ENCODE results near the gene PTBP3.

Gene PTBP3

DNA sequence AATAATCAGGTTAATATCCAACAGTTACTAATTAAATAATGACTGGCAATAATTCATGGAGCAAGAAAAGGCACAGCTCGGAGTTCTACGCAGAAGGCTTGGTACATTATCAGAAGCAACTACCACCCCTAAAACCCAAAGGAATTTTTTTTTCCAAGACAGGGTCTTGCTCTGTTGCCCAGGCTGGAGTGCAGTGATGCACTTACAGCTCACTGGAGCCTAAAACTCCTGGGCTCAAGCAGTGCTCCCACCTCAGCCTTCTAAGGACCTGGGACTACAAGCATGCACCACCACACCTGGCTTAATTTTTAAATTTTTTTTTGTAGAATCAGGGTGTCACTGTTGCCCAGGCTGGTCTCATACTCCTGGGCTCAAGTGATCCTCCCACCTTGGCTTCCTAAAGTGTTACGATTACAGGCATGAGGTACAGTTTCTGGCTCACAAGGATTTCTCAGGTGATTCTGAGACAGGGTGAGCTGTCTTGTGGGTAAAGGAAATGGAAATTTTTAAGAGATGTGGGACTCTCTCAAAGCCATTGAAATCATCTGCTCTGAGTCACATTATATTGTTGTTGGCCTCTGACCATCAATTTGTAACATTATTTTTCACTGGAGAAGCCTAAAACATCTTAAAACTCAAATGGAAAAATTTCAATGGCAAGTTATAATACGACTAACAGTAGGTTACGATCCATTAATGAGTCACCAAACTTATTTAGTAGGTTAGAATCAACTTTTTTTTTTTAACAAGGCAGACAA is 26.8 kb upstream of the PTBP3 start:
- no peak for DNase-seq (ENCODE audit: low read depth)

DNA sequence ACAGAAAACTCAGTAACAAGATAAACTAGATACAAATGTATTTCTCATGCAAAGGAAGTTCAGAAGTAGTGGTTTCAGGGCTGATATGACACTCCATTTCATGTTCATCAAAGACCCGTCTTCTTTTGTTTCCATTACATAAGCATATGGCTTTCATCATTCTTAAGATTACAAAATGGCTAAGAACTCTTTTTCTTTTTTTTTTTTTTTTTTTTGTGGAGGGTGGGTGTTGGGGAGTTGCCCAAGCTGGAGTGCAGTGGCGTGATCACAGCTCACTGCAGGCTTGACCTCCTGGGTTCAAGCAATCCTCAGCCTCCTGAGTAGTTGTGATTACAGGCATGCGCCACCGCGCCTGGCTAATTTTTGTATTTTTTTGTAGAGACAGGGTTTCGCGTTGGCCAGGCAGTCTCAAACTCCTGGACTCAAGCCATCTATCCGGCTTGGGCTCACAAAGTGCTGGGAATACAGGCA is 22.0 kb upstream of the PTBP3 start:
- no peak for DNase-seq (ENCODE audit: low read depth)

GRCh38 chr9:112354081-112354743 is 20.8 kb upstream of the PTBP3 start:
- no peak for DNase-seq (ENCODE audit: low read depth)

GRCh38 chr9:112352209-112352608 is 18.8 kb upstream of the PTBP3 start:
- no peak for DNase-seq (ENCODE audit: low read depth)

DNA sequence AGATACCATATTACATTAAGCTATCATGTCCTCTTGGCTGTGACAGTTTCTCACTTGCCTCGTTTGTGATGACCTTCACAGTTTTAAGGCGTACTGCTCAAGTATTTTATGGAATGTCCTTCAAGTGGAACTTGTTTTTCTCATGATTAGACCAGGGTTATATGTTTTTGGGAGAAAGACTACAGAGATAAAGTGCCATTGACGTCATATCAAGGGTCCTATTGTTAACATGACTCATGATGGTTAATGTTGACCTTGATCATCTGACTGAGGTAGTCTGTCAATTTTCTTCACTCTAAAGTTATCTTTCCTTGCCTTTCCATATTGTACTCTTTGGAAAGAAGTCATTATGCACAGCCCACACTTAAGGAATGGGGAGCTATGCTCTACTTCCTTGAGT is 17.8 kb upstream of the PTBP3 start:
- DNase-seq (ENCODE audit: low read depth) = no peak

DNA sequence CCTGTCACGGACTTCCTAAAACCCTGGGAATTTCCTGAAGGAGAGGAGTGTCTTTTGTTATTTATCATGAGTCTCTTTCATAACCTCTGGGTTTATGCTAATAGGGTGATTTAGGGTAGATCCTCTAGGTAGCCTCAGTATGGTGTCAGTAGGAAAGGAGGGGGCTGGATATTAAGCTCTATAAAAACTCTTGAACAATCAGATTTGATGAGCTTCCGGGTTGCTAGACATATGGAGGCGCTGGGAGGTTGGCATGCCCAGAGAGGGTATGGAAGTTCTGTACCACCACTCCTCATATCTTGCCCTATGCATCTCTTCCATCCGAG is 15.6 kb upstream of the PTBP3 start:
- DNase-seq (ENCODE audit: low read depth) = no peak

DNA sequence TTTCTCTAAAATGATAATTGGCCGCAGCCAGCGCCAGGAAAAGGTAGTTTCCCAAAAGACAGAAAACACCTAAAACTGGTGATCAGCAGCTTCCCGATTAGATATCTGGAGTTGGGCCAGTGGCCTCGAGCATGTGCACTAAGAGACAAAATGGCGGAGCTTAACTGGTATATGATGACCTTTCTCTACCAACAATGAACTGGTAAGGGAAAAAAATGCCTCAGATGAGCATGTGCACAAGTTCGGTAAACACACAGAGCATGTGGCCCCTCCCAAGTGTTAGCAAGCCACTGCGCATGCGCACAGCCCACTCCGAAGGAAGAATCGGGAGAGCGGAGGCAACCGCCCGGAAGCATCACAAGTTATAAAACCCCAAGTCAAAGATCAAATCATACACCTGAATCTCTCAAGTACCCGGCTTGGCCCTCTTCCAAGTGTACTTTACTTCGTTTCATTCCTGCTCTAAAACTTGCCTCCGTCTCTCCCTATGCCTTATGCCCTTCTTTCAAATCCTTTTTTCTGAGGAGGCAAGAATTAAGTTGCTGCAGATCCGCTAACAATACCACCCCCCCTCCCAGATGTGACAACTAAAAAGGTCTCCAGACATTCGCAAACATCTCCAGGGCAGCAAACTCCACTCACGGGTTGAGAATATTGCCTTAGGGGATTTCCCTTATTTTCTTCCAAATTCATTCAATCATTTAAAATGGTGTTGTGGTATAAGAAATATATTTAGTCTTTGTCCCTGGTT is 15.0 kb upstream of the PTBP3 start:
- no peak for DNase-seq (ENCODE audit: low read depth)

- DNase-seq (ENCODE audit: low read depth) = no peak
Observed at GRCh38 chr9:112341730-112342129, 8.3 kb upstream of the PTBP3 start.

GRCh38 chr9:112339886-112340285 is 6.5 kb upstream of the PTBP3 start:
- no peak for DNase-seq (ENCODE audit: low read depth)

GRCh38 chr9:112338561-112338960 is 5.1 kb upstream of the PTBP3 start:
- DNase-seq (ENCODE audit: low read depth) = no peak

DNA sequence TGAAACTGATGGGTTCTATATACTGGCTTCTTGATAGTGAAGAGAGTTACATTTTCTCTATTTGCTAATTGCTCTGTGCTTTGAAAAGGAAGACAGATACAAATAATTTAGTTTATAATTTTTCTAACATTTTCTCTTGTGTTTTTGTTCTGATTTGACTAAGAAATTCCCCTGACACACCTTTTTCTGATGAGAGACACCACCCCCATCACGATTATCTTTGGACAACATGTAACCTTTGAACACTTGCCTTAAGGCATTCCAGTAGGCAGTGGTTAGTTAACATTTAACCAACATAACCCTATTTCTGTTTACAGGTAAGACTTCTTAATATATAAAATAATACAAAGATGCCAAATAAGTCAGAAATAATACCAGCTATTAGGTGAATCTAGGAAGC is 4.1 kb upstream of the PTBP3 start:
- no peak for DNase-seq (ENCODE audit: low read depth)

DNA sequence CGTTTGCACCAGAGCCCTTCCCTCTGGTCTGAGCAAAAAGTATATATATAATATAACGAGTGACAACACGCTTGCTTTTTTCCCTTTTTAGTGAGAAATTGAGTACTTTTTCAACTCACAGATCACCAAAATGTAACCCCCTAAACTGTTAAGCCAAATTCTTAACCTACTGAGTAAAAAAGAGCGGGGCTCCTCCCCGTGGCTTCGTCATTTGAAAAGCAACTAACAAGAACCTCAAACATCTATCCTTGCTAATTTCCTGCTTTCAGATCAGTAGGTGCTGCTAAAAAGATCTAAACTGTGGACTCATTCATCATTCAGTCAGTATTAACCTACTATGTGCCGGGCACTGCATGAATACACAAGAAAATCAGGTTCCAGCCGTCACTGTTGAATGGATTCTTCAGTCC is 1.0 kb upstream of the PTBP3 start:
- no peak for DNase-seq (ENCODE audit: low read depth)

- peak; percentile 86 for DNase-seq (ENCODE audit: low read depth)
Observed at GRCh38 chr9:112333639-112334431, 416 bp upstream of the PTBP3 start.

- peak; percentile 31 for DNase-seq (ENCODE audit: low read depth)
Observed at GRCh38 chr9:112332674-112332976, 794 bp downstream of the PTBP3 start.

DNA sequence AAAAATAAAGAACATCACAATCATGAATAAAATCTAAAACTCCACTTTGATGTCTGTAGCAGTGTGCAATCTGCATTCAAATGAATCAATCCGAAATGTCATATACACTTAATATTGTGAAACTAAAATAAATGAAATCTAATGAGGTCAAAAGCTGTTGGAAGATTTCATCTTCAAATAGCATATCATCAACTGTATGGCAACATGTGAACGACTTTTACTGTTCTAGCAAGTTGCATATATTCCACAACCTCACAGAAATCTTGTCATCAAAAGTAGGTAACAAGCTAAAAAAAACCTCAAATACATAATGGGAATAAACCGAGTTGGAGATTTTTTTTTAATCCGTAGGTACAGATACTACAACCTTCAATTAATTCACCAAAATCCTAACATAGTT is 1.2 kb downstream of the PTBP3 start:
- DNase-seq (ENCODE audit: low read depth) = no peak

DNA sequence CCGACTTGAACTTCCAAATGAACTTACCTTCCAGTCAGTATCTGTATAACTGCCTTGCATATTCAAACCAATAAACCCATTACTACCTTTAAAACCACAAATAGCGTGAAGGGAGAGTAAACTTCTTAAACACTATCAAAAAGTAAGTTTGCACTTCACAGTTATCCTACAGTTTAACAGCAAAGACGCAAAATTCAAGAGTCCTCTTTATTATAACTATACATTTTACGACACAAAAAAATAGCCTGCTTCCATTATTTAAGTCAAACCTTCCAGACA is 1.8 kb downstream of the PTBP3 start:
- no peak for DNase-seq (ENCODE audit: low read depth)

DNA sequence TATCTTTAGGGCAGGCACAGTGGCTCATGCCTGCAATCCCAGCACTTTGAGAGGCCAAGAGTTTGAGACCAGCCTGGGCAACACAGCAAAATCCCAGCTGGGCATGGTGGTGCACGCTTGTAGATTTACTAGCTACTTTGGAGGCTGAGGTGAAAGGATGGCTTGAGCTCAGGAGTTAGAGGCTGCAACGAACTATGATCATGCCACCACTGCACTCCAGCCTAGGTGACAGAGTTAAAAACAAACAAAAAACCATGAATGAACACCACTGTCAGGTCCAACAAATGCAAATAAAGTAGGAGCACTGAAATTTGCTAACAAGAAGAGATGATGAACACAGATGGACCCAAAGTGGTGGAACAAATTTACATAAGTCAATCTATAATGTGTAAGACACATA is 4.9 kb downstream of the PTBP3 start:
- no peak for DNase-seq (ENCODE audit: low read depth)

DNA sequence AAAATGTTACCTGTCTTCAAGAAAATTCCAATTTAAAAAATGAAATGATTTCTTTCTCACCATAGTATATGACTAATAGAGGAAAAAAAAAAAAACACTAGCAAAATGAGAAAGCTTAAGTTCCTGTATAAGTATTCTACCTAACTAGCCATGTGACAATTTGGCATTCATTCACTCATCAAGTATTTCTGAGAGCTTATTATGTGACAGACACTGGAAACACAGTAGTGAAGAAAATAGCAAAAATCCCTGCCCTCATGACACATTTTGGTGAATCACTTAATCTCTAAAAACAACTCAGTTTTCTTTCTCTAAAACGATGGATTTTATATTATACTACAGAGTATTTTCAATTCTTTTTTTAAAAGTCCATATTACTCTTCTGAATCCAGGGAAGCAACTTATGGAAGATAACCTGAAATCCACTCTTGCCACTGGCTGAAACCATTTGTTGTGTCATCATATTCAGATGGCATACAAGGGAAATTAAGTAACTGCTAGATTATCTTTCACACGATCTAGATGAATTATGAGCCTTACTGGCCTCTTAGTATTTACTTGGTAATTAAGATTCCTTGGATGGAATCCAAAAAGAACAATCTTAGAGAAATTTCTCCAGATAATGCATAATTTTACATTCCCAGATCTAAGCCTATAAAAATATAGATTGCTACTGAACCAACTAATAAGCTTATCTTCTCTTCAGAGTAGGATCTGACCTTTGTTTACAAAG is 5.5 kb downstream of the PTBP3 start:
- no peak for DNase-seq (ENCODE audit: low read depth)

- DNase-seq (ENCODE audit: low read depth) = no peak
Observed at GRCh38 chr9:112326194-112326593, 7.2 kb downstream of the PTBP3 start.

- DNase-seq (ENCODE audit: low read depth) = no peak
Observed at GRCh38 chr9:112325600-112325999, 7.8 kb downstream of the PTBP3 start.

- no peak for DNase-seq (ENCODE audit: low read depth)
Observed at GRCh38 chr9:112325127-112325526, 8.3 kb downstream of the PTBP3 start.

- no peak for DNase-seq (ENCODE audit: low read depth)
Observed at GRCh38 chr9:112323378-112323854, 10.0 kb downstream of the PTBP3 start.
